ENCODE measurements around the gene GPRC5A.

GPRC5A gene

DNA sequence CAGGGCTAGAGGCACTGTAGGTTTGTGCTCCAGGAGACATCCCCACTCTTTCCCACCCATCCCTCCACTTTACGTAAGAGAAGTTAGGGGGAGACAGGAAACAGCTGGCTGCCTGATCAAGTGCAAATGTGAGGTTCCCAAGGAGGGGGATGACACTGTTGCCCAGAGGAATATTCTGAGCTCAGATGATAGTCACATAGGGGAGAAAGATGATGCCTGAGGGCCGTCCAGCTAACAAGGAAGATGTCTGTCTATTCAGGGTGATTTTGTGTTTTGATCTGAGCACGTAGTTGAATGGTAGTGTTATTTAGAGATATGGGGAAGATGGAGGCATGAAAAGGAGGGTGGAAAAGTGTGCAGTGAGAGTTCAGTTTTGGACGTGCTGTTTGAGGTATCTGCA lies 74.5 kb downstream of the GPRC5A start:
- TF ChIP-seq, protein P1, sequence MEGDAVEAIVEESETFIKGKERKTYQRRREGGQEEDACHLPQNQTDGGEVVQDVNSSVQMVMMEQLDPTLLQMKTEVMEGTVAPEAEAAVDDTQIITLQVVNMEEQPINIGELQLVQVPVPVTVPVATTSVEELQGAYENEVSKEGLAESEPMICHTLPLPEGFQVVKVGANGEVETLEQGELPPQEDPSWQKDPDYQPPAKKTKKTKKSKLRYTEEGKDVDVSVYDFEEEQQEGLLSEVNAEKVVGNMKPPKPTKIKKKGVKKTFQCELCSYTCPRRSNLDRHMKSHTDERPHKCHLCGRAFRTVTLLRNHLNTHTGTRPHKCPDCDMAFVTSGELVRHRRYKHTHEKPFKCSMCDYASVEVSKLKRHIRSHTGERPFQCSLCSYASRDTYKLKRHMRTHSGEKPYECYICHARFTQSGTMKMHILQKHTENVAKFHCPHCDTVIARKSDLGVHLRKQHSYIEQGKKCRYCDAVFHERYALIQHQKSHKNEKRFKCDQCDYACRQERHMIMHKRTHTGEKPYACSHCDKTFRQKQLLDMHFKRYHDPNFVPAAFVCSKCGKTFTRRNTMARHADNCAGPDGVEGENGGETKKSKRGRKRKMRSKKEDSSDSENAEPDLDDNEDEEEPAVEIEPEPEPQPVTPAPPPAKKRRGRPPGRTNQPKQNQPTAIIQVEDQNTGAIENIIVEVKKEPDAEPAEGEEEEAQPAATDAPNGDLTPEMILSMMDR (IDR thresholded peaks at IDR 0.05; ENCODE audit: insufficient read depth, missing control alignments), result no peak
- DNase-seq (ENCODE audit: insufficient read length, low spot score), result no peak
- no peak for FAIRE-seq

Data from D721Med (cell line).